ENCODE data around the gene C5orf46. TPM values are rescaled to one million over a fixed set of nuclear protein-coding genes. Genes with fewer than 3 reads are reported as not detected.

C5orf46 gene
- total RNA-seq, 1 experiment from 2014 or later, result not detected

GRCh38 chr5:147920420-147921030 lies 14.2 kb upstream of the C5orf46 start:
- no peak for TF ChIP-seq CTCF (conservative IDR thresholded peaks at IDR 0.05; ENCODE audit: low read depth, low read length)
- TF ChIP-seq EZH2 (IDR thresholded peaks at IDR 0.05; ENCODE audit: borderline replicate concordance, low read depth, low read length, poor library complexity, severe bottlenecking), result no peak
- H3K4me1 ChIP-seq (ENCODE audit: insufficient read depth, low read length, poor library complexity, severe bottlenecking), result no peaks in the 10 kb centered on the region
- H3K36me3 ChIP-seq (ENCODE audit: insufficient read depth, low read length, poor library complexity, severe bottlenecking), result no peaks in the 10 kb centered on the region
- DNase-seq (ENCODE audit: low spot score), result no peak
- H3K9me3 ChIP-seq (ENCODE audit: low read depth, low read length, poor library complexity, severe bottlenecking), result no peaks in the 10 kb centered on the region
- no peak overlapping the region for H3K4me3 ChIP-seq (ENCODE audit: low read depth, low read length, poor library complexity, severe bottlenecking)
- intact Hi-C loops (cut with micrococcal nuclease; ENCODE audit: unreplicated experiment), result no loop called here
- BruUV-seq (replicated peaks), result no TSS peak
- ChIA-PET CTCF (no interaction called here), POLR2A (ENCODE audit: low non-redundant PET) (no interaction called here)
- H3K27ac ChIP-seq (ENCODE audit: low read depth, low read length, poor library complexity, severe bottlenecking), result no peak overlapping the region
- no peaks in the 10 kb centered on the region for H3K27me3 ChIP-seq (replicated peaks; ENCODE audit: insufficient read depth, low read depth, low read length, poor library complexity)

GRCh38 chr5:147918899-147919298 lies 12.6 kb upstream of the C5orf46 start:
- Histone ChIP-seq H3K4me1 (ENCODE audit: insufficient read depth, low read length, poor library complexity, severe bottlenecking) (no peaks in the 10 kb centered on the region), H3K4me3 (ENCODE audit: low read depth, low read length, poor library complexity, severe bottlenecking) (no peak overlapping the region), H3K36me3 (ENCODE audit: insufficient read depth, low read length, poor library complexity, severe bottlenecking) (no peaks in the 10 kb centered on the region), H3K9me3 (ENCODE audit: low read depth, low read length, poor library complexity, severe bottlenecking) (no peaks in the 10 kb centered on the region), H3K27me3 (replicated peaks; ENCODE audit: insufficient read depth, low read depth, low read length, poor library complexity) (no peaks in the 10 kb centered on the region), H3K27ac (ENCODE audit: low read depth, low read length, poor library complexity, severe bottlenecking) (no peak overlapping the region)
- TF ChIP-seq CTCF (conservative IDR thresholded peaks at IDR 0.05; ENCODE audit: low read depth, low read length), result no peak
- no peak for TF ChIP-seq EZH2 (IDR thresholded peaks at IDR 0.05; ENCODE audit: borderline replicate concordance, low read depth, low read length, poor library complexity, severe bottlenecking)
- no peak for DNase-seq (ENCODE audit: low spot score)
- intact Hi-C loops (cut with micrococcal nuclease; ENCODE audit: unreplicated experiment), result no loop called here
- CTCF ChIA-PET, result no interaction called here
- no TSS peak for BruUV-seq (replicated peaks)
- POLR2A ChIA-PET (ENCODE audit: low non-redundant PET), result interaction anchor here (0.6 kb wide), 1 partner anchor 185 kb away, joined by 3 read pairs; no protein-coding TSS in a partner anchor

- CTCF ChIA-PET, result no interaction called here
- no peak for TF ChIP-seq CTCF (conservative IDR thresholded peaks at IDR 0.05; ENCODE audit: low read depth, low read length)
- TF ChIP-seq EZH2 (IDR thresholded peaks at IDR 0.05; ENCODE audit: borderline replicate concordance, low read depth, low read length, poor library complexity, severe bottlenecking), result no peak
- Histone ChIP-seq H3K4me3 (ENCODE audit: low read depth, low read length, poor library complexity, severe bottlenecking) (no peak overlapping the region), H3K27me3 (replicated peaks; ENCODE audit: insufficient read depth, low read depth, low read length, poor library complexity) (no peaks in the 10 kb centered on the region), H3K36me3 (ENCODE audit: insufficient read depth, low read length, poor library complexity, severe bottlenecking) (no peaks in the 10 kb centered on the region), H3K27ac (ENCODE audit: low read depth, low read length, poor library complexity, severe bottlenecking) (no peak overlapping the region), H3K9me3 (ENCODE audit: low read depth, low read length, poor library complexity, severe bottlenecking) (no peaks in the 10 kb centered on the region), H3K4me1 (ENCODE audit: insufficient read depth, low read length, poor library complexity, severe bottlenecking) (no peaks in the 10 kb centered on the region)
- no peak for DNase-seq (ENCODE audit: low spot score)
- intact Hi-C loops (cut with micrococcal nuclease; ENCODE audit: unreplicated experiment), result no loop called here
- no TSS peak for BruUV-seq (replicated peaks)
- POLR2A ChIA-PET (ENCODE audit: low non-redundant PET), result interaction anchor here (0.6 kb wide), 1 partner anchor 186 kb away, joined by 3 read pairs; no protein-coding TSS in a partner anchor
These were observed 11.9 kb upstream of the C5orf46 start for GRCh38 chr5:147918101-147918685.
